GM23338 (cell line): ENCODE data around the gene RETNLB. TPM values are rescaled to one million over a fixed set of nuclear protein-coding genes. Genes with fewer than 3 reads are reported as not detected.

Experiments
- CREB1 ChIP-seq: fragments of 250-450 bp; sonication (Bioruptor Pico); IDR thresholded peaks from 2 replicates; pipeline ENCODE4 v1.5.0; 2020; ENCODE audit warnings: low read depth, mild to moderate bottlenecking, moderate library complexity
- EZH2 ChIP-seq: fragments of 200-600 bp; sonication (generic); IDR thresholded peaks from one replicate; pipeline ENCODE4 v1.8.0; 2017; ENCODE audit warnings: antibody characterized with exemption, mild to moderate bottlenecking, low read depth; ENCODE audit not compliant: unreplicated experiment
- STAT1 ChIP-seq: IDR thresholded peaks from one replicate; pipeline ENCODE4 v1.6.1; 2016; ENCODE audit warnings: antibody characterized with exemption; ENCODE audit not compliant: unreplicated experiment
- polyA plus RNA-seq: library from polyadenylated mRNA; unstranded; fragments of >200 nt; fragmentation: Nextera tagmentation; extraction: Ambion mirVana; gene quantifications from 2 replicates; pipeline ENCODE4 v1.2.1, GENCODE V29; 2016
- total RNA-seq: library from RNA; depleted of rRNA; stranded (reverse); fragments of >200 nt; shearing (Covaris generic); gene quantifications from 2 replicates; pipeline ENCODE4 v1.2.3, GENCODE V29; 2014
- TF ChIP-seq, protein P1 (sequence below): fragments of 250-450 bp; sonication (Bioruptor Pico); IDR thresholded peaks from 2 replicates; pipeline ENCODE4 v1.5.0; 2020; ENCODE audit warnings: mild to moderate bottlenecking, moderate library complexity
- TF ChIP-seq, protein P2 (sequence below): IDR thresholded peaks from one replicate; pipeline ENCODE4 v1.6.1; 2018; ENCODE audit warnings: antibody characterized with exemption; ENCODE audit not compliant: unreplicated experiment
- TF ChIP-seq, protein P3 (sequence below): IDR thresholded peaks from 2 replicates; pipeline ENCODE4 v1.6.1; 2016; ENCODE audit warnings: antibody characterized with exemption
- TF ChIP-seq, protein P4 (sequence below), 2 experiments: fragments of 200-600 bp in 1 of 2; sonication (generic) in 1 of 2; conservative IDR thresholded peaks; 2 replicates each; pipeline versions ENCODE4 v1.5.1 to v1.6.1; 2016 to 2017; ENCODE audit warnings: antibody characterized with exemption in 2 of 2, low read depth in 2 of 2, mild to moderate bottlenecking in 2 of 2, moderate library complexity in 1 of 2

RETNLB gene
- total and polyA plus RNA-seq, 2 experiments from 2014 or later, result not detected

DNA sequence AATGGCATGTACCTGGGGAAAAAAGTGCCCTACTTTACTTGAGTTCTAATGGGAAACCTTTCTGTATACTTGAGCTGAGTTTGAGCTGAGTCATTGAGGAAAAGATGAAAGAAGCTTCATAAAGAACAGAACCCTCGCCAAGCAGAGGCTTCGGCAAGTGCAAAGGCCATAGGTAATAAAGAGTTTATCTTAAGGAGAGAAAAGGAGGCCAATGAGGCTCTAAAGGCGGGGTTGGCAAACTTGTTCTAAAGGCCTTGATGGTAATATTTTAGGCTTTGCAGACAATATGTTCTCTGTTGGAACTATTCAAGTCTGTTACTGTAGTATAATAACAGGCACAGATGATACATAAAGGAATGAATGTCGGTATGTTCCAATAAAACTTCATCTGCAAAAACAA, 47.8 kb upstream of the RETNLB start (continued):
- TF ChIP-seq, protein P1, sequence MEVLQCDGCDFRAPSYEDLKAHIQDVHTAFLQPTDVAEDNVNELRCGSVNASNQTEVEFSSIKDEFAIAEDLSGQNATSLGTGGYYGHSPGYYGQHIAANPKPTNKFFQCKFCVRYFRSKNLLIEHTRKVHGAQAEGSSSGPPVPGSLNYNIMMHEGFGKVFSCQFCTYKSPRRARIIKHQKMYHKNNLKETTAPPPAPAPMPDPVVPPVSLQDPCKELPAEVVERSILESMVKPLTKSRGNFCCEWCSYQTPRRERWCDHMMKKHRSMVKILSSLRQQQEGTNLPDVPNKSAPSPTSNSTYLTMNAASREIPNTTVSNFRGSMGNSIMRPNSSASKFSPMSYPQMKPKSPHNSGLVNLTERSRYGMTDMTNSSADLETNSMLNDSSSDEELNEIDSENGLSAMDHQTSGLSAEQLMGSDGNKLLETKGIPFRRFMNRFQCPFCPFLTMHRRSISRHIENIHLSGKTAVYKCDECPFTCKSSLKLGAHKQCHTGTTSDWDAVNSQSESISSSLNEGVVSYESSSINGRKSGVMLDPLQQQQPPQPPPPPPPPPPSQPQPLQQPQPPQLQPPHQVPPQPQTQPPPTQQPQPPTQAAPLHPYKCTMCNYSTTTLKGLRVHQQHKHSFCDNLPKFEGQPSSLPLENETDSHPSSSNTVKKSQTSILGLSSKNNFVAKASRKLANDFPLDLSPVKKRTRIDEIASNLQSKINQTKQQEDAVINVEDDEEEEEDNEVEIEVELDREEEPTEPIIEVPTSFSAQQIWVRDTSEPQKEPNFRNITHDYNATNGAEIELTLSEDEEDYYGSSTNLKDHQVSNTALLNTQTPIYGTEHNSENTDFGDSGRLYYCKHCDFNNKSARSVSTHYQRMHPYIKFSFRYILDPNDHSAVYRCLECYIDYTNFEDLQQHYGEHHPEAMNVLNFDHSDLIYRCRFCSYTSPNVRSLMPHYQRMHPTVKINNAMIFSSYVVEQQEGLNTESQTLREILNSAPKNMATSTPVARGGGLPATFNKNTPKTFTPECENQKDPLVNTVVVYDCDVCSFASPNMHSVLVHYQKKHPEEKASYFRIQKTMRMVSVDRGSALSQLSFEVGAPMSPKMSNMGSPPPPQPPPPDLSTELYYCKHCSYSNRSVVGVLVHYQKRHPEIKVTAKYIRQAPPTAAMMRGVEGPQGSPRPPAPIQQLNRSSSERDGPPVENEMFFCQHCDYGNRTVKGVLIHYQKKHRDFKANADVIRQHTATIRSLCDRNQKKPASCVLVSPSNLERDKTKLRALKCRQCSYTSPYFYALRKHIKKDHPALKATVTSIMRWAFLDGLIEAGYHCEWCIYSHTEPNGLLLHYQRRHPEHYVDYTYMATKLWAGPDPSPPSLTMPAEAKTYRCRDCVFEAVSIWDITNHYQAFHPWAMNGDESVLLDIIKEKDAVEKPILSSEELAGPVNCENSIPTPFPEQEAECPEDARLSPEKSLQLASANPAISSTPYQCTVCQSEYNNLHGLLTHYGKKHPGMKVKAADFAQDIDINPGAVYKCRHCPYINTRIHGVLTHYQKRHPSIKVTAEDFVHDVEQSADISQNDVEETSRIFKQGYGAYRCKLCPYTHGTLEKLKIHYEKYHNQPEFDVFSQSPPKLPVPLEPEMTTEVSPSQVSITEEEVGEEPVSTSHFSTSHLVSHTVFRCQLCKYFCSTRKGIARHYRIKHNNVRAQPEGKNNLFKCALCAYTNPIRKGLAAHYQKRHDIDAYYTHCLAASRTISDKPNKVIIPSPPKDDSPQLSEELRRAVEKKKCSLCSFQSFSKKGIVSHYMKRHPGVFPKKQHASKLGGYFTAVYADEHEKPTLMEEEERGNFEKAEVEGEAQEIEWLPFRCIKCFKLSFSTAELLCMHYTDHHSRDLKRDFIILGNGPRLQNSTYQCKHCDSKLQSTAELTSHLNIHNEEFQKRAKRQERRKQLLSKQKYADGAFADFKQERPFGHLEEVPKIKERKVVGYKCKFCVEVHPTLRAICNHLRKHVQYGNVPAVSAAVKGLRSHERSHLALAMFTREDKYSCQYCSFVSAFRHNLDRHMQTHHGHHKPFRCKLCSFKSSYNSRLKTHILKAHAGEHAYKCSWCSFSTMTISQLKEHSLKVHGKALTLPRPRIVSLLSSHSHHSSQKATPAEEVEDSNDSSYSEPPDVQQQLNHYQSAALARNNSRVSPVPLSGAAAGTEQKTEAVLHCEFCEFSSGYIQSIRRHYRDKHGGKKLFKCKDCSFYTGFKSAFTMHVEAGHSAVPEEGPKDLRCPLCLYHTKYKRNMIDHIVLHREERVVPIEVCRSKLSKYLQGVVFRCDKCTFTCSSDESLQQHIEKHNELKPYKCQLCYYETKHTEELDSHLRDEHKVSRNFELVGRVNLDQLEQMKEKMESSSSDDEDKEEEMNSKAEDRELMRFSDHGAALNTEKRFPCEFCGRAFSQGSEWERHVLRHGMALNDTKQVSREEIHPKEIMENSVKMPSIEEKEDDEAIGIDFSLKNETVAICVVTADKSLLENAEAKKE, result no peak
- TF ChIP-seq, protein P2, sequence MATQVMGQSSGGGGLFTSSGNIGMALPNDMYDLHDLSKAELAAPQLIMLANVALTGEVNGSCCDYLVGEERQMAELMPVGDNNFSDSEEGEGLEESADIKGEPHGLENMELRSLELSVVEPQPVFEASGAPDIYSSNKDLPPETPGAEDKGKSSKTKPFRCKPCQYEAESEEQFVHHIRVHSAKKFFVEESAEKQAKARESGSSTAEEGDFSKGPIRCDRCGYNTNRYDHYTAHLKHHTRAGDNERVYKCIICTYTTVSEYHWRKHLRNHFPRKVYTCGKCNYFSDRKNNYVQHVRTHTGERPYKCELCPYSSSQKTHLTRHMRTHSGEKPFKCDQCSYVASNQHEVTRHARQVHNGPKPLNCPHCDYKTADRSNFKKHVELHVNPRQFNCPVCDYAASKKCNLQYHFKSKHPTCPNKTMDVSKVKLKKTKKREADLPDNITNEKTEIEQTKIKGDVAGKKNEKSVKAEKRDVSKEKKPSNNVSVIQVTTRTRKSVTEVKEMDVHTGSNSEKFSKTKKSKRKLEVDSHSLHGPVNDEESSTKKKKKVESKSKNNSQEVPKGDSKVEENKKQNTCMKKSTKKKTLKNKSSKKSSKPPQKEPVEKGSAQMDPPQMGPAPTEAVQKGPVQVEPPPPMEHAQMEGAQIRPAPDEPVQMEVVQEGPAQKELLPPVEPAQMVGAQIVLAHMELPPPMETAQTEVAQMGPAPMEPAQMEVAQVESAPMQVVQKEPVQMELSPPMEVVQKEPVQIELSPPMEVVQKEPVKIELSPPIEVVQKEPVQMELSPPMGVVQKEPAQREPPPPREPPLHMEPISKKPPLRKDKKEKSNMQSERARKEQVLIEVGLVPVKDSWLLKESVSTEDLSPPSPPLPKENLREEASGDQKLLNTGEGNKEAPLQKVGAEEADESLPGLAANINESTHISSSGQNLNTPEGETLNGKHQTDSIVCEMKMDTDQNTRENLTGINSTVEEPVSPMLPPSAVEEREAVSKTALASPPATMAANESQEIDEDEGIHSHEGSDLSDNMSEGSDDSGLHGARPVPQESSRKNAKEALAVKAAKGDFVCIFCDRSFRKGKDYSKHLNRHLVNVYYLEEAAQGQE, result no peak
- TF ChIP-seq STAT1, result no peak
- TF ChIP-seq EZH2, result no peak
- no peak for TF ChIP-seq CREB1
- TF ChIP-seq, protein P3, sequence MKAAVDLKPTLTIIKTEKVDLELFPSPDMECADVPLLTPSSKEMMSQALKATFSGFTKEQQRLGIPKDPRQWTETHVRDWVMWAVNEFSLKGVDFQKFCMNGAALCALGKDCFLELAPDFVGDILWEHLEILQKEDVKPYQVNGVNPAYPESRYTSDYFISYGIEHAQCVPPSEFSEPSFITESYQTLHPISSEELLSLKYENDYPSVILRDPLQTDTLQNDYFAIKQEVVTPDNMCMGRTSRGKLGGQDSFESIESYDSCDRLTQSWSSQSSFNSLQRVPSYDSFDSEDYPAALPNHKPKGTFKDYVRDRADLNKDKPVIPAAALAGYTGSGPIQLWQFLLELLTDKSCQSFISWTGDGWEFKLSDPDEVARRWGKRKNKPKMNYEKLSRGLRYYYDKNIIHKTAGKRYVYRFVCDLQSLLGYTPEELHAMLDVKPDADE, result no peak
- TF ChIP-seq, protein P4, sequence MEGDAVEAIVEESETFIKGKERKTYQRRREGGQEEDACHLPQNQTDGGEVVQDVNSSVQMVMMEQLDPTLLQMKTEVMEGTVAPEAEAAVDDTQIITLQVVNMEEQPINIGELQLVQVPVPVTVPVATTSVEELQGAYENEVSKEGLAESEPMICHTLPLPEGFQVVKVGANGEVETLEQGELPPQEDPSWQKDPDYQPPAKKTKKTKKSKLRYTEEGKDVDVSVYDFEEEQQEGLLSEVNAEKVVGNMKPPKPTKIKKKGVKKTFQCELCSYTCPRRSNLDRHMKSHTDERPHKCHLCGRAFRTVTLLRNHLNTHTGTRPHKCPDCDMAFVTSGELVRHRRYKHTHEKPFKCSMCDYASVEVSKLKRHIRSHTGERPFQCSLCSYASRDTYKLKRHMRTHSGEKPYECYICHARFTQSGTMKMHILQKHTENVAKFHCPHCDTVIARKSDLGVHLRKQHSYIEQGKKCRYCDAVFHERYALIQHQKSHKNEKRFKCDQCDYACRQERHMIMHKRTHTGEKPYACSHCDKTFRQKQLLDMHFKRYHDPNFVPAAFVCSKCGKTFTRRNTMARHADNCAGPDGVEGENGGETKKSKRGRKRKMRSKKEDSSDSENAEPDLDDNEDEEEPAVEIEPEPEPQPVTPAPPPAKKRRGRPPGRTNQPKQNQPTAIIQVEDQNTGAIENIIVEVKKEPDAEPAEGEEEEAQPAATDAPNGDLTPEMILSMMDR (conservative IDR thresholded peaks at IDR 0.05; ENCODE audit: low read depth in 2 of 2), result no peak
